Bronchial epithelial cell (primary cell): ENCODE data around the gene LRRC75A. TPM values are rescaled to one million over a fixed set of nuclear protein-coding genes. Genes with fewer than 3 reads are reported as not detected.

ENCODE experiments used
- DNase-seq: peaks from one replicate; pipeline ENCODE4 v3.0.0-alpha.2; 2010; ENCODE audit warnings: low read depth
- FAIRE-seq: peaks from 2 replicates; lab custom pipeline; 2011; peaks lifted over from hg19 to GRCh38; lab: Jason Lieb, UNC
- H3K27me3 ChIP-seq: 2 replicates; pipeline ENCODE4 v1.5.1; 2011; ENCODE audit warnings: low read length; ENCODE audit not compliant: control insufficient read depth, insufficient read depth
- H3K36me3 ChIP-seq: 2 replicates; pipeline ENCODE4 v1.5.1; 2011; ENCODE audit warnings: low read length; ENCODE audit not compliant: control insufficient read depth, insufficient read depth
- H3K4me3 ChIP-seq: 2 replicates; pipeline ENCODE4 v1.5.1; 2011; ENCODE audit warnings: mild to moderate bottlenecking, low read depth, low read length, control low read depth
- CTCF ChIP-seq: IDR thresholded peaks from 2 replicates; pipeline ENCODE4 v1.5.1; 2011; ENCODE audit warnings: mild to moderate bottlenecking, moderate library complexity, low read length, control low read depth, inconsistent platforms; ENCODE audit not compliant: insufficient read depth, severe bottlenecking
- total RNA-seq: library from RNA; depleted of rRNA; stranded (reverse); fragments of >200 nt; gene quantifications from 2 replicates; pipeline ENCODE4 v1.2.1, GENCODE V29; 2014

Gene LRRC75A
- total RNA-seq, 1 donor from 2014 or later, result not detected

GRCh38 chr17:16512011-16512410 lies 20.0 kb upstream of the LRRC75A start:
- no peak for FAIRE-seq

GRCh38 chr17:16511593-16511992 lies 19.6 kb upstream of the LRRC75A start:
- no peaks in the 10 kb centered on the region for H3K27me3 ChIP-seq
- FAIRE-seq (no peak), DNase-seq (no peak)
- H3K4me3 ChIP-seq, result no peak overlapping the region
- H3K36me3 ChIP-seq, result no peaks in the 10 kb centered on the region
- TF ChIP-seq CTCF, result no peak

More at GRCh38 chr17:16512011-16512410, 20.0 kb upstream of the LRRC75A start:
- Histone ChIP-seq H3K4me3 (no peak overlapping the region), H3K27me3 (no peaks in the 10 kb centered on the region), H3K36me3 (no peaks in the 10 kb centered on the region)
- no peak for DNase-seq
- no peak for TF ChIP-seq CTCF

- Histone ChIP-seq H3K4me3 (no peak overlapping the region), H3K36me3 (no peaks in the 10 kb centered on the region), H3K27me3 (peaks cover 2% of the 10 kb centered on the region)
- no peak for TF ChIP-seq CTCF
- DNase-seq (peak; percentile 66), FAIRE-seq (no peak)
Measured at GRCh38 chr17:16507918-16508533, 16.0 kb upstream of the LRRC75A start.

GRCh38 chr17:16506188-16506587 lies 14.2 kb upstream of the LRRC75A start:
- no peak for TF ChIP-seq CTCF
- no peak overlapping the region for H3K4me3 ChIP-seq
- H3K36me3 ChIP-seq, result no peaks in the 10 kb centered on the region
- peaks cover 2% of the 10 kb centered on the region for H3K27me3 ChIP-seq
- FAIRE-seq, result no peak
- DNase-seq, result no peak

- H3K36me3 ChIP-seq, result no peaks in the 10 kb centered on the region
- H3K4me3 ChIP-seq, result no peak overlapping the region
- FAIRE-seq (no peak), DNase-seq (no peak)
- peaks cover 2% of the 10 kb centered on the region for H3K27me3 ChIP-seq
- no peak for TF ChIP-seq CTCF
Measured at GRCh38 chr17:16504984-16505383, 13.0 kb upstream of the LRRC75A start.

- TF ChIP-seq CTCF, result no peak
- Histone ChIP-seq H3K36me3 (no peaks in the 10 kb centered on the region), H3K27me3 (peaks cover 23% of the 10 kb centered on the region), H3K4me3 (no peak overlapping the region)
- FAIRE-seq, result no peak
- DNase-seq, result no peak
Measured at GRCh38 chr17:16496820-16497489, 5.0 kb upstream of the LRRC75A start.
